ENCODE results near the gene F2R. TPM values are rescaled to one million over a fixed set of nuclear protein-coding genes. Genes with fewer than 3 reads are reported as not detected.

Gene F2R
- total and polyA plus RNA-seq, 9 of the 15 experiments (the other 6 are each of a cell fraction or from before 2014, with no cell fraction given), result 4.0 to 34.7 (median 15.1) TPM

DNA sequence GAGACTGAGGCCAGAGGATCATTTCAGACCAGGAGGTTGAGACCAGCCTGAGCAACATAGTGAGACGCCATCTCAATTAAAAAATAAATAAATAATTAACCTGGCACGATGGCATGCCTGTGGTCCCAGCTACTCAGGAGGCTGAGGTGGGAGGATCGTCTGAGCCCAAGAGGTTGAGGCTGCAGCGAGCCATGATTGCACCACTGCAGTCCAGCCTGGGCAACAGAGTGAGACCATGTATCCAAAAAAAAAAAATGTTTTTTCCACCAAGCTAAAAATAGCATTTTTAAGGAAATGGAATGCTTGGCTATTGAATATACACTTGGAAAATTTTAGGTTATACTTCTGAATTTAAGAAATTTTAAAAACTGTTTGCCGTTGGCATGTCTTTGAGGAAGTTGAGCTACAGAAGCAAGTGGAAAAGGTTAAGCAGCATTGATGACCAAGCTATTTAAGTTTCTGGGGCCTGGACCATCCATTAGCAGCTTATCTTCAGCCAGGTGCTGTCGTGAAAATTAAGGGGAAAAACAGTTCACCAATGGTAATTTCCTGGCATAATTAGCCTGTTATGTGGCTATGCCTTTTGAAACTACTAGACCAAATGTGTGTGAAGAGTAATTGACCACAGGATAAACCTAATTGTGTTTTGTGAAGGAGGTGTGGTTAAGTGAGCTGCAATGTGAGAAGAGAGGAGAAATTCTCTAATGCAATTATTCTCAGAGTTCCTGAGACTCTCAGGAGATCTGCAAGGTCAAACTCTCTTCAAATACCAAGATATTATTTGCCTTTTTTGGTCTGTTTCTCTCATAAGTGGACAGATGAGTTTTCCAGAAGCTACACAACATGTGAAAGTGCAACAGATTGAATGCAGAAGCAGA is 21.0 kb downstream of the F2R start:
- no peak for ATAC-seq
- TF ChIP-seq, protein P1, sequence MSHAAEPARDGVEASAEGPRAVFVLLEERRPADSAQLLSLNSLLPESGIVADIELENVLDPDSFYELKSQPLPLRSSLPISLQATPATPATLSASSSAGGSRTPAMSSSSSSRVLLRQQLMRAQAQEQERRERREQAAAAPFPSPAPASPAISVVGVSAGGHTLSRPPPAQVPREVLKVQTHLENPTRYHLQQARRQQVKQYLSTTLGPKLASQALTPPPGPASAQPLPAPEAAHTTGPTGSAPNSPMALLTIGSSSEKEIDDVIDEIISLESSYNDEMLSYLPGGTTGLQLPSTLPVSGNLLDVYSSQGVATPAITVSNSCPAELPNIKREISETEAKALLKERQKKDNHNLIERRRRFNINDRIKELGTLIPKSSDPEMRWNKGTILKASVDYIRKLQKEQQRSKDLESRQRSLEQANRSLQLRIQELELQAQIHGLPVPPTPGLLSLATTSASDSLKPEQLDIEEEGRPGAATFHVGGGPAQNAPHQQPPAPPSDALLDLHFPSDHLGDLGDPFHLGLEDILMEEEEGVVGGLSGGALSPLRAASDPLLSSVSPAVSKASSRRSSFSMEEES (CRISPR knock-in tag; IDR thresholded peaks at IDR 0.05), result no peak
- TF ChIP-seq, protein P2, sequence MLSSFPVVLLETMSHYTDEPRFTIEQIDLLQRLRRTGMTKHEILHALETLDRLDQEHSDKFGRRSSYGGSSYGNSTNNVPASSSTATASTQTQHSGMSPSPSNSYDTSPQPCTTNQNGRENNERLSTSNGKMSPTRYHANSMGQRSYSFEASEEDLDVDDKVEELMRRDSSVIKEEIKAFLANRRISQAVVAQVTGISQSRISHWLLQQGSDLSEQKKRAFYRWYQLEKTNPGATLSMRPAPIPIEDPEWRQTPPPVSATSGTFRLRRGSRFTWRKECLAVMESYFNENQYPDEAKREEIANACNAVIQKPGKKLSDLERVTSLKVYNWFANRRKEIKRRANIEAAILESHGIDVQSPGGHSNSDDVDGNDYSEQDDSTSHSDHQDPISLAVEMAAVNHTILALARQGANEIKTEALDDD (IDR thresholded peaks at IDR 0.05), result 0 out of 2 replicates have a peak, but pooled peaks have one; percentile 16
- TF ChIP-seq PHF20 (IDR thresholded peaks at IDR 0.05; ENCODE audit: partially characterized antibody), result no peak
- TF ChIP-seq, protein P3, sequence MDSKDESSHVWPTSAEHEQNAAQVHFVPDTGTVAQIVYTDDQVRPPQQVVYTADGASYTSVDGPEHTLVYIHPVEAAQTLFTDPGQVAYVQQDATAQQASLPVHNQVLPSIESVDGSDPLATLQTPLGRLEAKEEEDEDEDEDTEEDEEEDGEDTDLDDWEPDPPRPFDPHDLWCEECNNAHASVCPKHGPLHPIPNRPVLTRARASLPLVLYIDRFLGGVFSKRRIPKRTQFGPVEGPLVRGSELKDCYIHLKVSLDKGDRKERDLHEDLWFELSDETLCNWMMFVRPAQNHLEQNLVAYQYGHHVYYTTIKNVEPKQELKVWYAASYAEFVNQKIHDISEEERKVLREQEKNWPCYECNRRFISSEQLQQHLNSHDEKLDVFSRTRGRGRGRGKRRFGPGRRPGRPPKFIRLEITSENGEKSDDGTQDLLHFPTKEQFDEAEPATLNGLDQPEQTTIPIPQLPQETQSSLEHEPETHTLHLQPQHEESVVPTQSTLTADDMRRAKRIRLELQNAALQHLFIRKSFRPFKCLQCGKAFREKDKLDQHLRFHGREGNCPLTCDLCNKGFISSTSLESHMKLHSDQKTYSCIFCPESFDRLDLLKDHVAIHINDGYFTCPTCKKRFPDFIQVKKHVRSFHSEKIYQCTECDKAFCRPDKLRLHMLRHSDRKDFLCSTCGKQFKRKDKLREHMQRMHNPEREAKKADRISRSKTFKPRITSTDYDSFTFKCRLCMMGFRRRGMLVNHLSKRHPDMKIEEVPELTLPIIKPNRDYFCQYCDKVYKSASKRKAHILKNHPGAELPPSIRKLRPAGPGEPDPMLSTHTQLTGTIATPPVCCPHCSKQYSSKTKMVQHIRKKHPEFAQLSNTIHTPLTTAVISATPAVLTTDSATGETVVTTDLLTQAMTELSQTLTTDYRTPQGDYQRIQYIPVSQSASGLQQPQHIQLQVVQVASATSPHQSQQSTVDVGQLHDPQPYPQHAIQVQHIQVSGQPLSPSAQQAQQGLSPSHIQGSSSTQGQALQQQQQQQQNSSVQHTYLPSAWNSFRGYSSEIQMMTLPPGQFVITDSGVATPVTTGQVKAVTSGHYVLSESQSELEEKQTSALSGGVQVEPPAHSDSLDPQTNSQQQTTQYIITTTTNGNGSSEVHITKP (IDR thresholded peaks at IDR 0.05; ENCODE audit: partially characterized antibody), result no peak
- TF ChIP-seq ZNF124 (CRISPR knock-in tag; IDR thresholded peaks at IDR 0.05), result no peak
- 0 out of 2 replicates have a peak, but pooled peaks have one; percentile 5 for TF ChIP-seq MEF2A (IDR thresholded peaks at IDR 0.05; ENCODE audit: control insufficient read depth, low read depth, low read length)
- TF ChIP-seq NFYB (IDR thresholded peaks at IDR 0.05; ENCODE audit: extremely low read depth, insufficient read length), result no peak
- TF ChIP-seq OTX1 (CRISPR knock-in tag; IDR thresholded peaks at IDR 0.05), result no peak
- no peak for TF ChIP-seq CBFA2T2 (conservative IDR thresholded peaks at IDR 0.05)
- TF ChIP-seq KDM1A (IDR thresholded peaks at IDR 0.05), result no peak
- TF ChIP-seq, protein P4, sequence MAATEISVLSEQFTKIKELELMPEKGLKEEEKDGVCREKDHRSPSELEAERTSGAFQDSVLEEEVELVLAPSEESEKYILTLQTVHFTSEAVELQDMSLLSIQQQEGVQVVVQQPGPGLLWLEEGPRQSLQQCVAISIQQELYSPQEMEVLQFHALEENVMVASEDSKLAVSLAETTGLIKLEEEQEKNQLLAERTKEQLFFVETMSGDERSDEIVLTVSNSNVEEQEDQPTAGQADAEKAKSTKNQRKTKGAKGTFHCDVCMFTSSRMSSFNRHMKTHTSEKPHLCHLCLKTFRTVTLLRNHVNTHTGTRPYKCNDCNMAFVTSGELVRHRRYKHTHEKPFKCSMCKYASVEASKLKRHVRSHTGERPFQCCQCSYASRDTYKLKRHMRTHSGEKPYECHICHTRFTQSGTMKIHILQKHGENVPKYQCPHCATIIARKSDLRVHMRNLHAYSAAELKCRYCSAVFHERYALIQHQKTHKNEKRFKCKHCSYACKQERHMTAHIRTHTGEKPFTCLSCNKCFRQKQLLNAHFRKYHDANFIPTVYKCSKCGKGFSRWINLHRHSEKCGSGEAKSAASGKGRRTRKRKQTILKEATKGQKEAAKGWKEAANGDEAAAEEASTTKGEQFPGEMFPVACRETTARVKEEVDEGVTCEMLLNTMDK (IDR thresholded peaks at IDR 0.05; ENCODE audit: borderline replicate concordance, insufficient read depth, low read depth, low read length, poor library complexity, severe bottlenecking), result no peak
- TF ChIP-seq C11orf30 (IDR thresholded peaks at IDR 0.05; ENCODE audit: low read depth), result peak; percentile 12; the same call in 1 of the 2 replicates

More for the DNA sequence above, 21.0 kb downstream of the F2R start:
- Histone ChIP-seq H3K4me3 (no peak overlapping the region), H4K20me1 (replicated peaks; ENCODE audit: control insufficient read depth, insufficient read depth, low read length) (no peaks in the 10 kb centered on the region), H3K27me3 (ENCODE audit: control insufficient read depth in 2 of 2, insufficient read depth in 2 of 2, low read length in 2 of 2) (no peaks in the 10 kb centered on the region), H3K79me2 (ENCODE audit: control insufficient read depth, insufficient read depth, low read length) (no peaks in the 10 kb centered on the region), H3K4me1 (replicated peaks in 1 of 2; ENCODE audit: control insufficient read depth in 2 of 2, insufficient read depth in 2 of 2, low read length in 2 of 2) (peaks cover 6 to 28% of the 10 kb centered on the region in 2 experiments; a peak in 3 of 5 replicates), H2AFZ (ENCODE audit: low read depth, low read length) (no peak overlapping the region), H3K36me3 (ENCODE audit: control insufficient read depth, insufficient read depth, low read length) (peaks cover 18% of the 10 kb centered on the region), H3K9me1 (ENCODE audit: control insufficient read depth, insufficient read depth, low read length) (no peaks in the 10 kb centered on the region), H3K27ac (ENCODE audit: extremely low read depth, low read depth, low read length) (peak overlapping the region; percentile 24; the same call in 2 of the 3 replicates), H3K4me2 (ENCODE audit: insufficient read depth, low read length) (no peak overlapping the region), H3K9me3 (replicated peaks; ENCODE audit: control insufficient read depth, insufficient read depth, low read depth, low read length) (no peaks in the 10 kb centered on the region), H3K9ac (ENCODE audit: insufficient read depth in 1 of 2, low read depth in 2 of 2, low read length in 2 of 2) (no peak overlapping the region)
- no TSS peak for BruUV-seq (replicated peaks)
- DNase-seq (ENCODE audit: extremely low read depth in 1 of 4, low spot score in 3 of 4) (peak in 1 of 4 experiments; percentile 29), FAIRE-seq (peak; percentile 49)
- in situ Hi-C loops (cut with MboI) (no loop called here), intact Hi-C loops (cut with micrococcal nuclease) (no loop called here)
- CTCF ChIA-PET (ENCODE audit: low intra/inter-chr PET ratio), result no interaction called here
- POLR2A ChIA-PET, result interaction anchor here (1.2 kb wide), 1 partner anchor 16 kb away, joined by 3 read pairs; no protein-coding TSS in a partner anchor
- 51% methylated on average over 6 of the region's 6 CpGs for WGBS (ENCODE audit: insufficient coverage, low coverage, missing lambda C conversion rate)
